ENCODE measurements around the gene ANKRD39.

ANKRD39 gene

DNA sequence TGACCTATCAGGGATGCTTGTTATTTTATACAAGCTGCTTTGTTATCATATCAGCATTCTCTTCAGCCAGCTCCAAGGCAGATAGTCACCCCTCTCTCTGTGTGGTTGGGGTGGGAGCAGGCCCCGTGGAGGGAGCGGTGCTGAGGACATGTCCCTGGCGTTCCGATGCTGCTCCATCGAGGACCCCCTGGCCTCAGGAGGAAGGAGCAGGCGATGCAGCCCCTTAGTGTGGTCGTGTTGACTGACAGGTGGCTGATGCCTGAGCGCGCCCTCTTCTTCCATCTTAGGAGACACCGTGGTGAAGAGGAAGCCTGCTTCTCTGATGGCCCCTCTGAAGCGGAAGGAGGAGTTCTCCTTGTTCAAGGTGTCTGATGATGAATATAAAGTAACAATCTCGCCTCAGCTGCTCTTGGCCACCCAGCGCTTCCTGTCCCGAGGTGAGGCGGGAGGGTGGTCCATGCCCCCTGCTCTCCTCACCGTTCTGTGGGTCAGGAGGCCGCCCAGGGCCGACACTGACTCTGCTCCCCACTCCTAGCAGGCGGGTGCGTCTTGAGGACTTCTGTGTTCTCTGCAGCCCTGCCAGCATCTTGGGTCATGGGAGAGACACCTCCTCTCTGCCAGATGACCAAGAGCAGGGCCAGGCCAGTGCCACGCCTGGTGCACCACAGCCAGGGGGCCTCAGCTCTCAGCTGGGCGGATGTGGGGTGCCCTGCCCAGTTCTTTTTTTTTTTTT is 31.1 kb downstream of the ANKRD39 start:
- no peak for DNase-seq

DNA sequence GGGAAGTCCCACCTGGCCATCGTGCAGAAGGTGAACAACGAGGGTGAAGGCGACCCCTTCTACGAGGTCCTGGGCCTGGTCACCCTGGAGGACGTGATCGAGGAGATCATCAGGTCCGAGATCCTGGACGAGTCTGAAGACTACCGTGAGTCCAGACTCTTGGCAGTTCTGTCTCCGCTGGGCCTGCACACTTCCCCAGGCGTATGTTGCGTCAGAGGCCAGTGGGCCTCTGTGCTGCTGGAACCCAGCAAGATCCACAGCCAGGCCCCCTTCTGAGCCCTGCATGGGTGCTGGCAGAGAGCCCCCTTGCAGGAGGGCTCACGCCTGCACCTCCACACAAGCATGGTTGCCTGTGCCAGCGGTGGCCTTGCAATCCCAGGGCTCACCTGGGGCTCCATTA is 32.8 kb downstream of the ANKRD39 start:
- no peak for DNase-seq

DNA sequence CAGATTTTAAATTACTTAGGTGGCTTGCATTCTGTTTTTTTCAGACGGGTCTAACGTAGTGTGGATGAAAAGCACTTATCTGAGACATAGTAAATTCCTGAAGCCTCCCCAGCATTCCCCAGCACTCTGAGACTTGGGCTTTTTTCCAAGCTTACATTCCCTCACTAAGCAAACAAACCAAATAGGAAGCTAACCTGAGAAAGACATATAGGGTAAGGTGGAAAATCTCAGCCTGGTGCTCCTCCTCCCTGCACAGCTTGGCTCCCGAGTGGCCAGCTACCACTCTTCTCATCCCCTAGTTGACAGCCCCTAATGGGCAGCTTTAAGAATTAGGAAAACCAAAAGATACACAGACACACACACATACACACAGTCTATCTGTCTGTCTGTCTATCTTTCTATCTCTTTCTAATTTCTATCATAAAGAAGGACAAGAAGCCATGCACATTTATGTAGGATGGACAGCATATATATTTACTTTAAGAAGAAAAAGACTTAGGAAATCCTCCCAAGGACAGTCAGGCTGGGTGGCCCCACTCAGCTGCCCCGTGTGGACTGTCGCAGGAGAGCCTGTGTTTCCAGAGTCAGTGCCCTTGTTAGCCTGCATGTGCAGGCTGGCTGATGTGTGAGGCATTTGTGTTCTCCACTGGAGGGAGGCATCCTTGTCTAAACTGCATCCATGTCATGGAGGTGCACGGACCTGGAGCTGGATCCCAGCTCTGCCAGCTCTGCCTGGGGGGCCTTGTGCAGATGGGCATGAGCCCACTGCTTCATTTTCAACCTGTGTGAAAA is 33.5 kb downstream of the ANKRD39 start:
- DNase-seq, result no peak

DNA sequence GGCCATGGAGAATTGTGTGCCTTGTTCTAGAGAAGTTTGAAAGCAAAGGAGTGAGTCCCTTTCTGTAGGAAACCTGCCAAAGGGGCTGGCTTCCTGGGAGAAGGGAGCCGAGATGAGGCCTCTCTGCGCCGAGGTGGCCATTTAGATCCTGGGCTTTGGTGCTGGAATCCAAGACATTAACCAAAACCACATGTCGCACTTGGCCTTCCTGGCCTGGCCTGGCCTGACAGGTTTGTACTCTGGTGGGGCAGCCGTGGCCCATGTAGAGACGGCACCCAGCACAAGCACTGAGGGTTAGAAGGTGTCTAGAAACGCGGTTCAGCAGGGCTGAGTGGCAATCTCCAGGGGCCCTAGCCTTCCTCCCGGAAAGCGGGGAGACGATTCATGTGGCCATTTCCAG is 34.6 kb downstream of the ANKRD39 start:
- DNase-seq, result no peak

DNA sequence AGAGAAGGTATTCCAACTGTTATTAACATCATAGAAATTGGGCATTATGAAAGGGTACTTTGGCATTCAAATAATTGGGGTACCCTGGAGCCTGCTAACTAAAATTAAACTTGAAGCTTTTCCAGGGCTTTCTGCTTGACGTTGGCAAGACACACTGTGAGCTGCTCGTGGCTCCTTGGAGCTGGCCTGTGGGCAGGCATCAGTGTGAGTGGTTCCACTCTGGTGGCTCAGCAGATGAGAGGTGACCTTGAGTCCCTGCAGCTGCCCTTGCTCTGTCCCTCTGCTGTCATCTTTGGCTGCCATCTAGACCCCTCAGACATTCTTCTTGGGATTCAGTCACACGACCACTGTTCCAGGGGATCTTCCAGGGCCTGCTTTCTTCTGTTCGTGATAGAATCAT is 35.0 kb downstream of the ANKRD39 start:
- DNase-seq, result no peak

DNA sequence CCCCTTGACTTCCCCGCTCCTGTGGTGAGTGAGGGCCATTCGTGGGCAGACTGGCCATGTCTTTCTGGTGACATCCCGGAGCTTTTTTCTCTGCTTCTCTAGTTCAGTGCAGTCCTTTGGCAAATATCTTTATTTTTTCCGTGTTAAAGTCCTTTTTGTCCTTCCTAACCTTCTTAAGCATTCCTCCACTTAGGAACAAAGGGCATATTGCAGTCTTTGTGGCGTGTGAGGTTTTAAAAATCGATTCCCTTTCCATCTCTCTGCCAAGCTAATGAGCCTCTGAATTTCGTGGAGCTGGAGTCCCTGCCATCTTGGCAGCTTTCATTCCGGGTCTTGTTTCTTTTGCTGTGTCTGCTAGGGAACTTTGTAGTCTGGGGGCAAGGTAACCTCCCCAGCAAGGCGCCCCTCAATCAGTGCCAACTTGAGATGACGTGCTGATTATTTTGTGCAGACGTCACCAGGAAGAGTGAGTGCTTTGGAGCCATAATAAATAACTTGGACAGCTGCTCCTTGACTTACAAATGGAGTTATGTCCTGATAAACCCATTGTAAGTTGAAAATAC is 36.6 kb downstream of the ANKRD39 start:
- no peak for DNase-seq

DNA sequence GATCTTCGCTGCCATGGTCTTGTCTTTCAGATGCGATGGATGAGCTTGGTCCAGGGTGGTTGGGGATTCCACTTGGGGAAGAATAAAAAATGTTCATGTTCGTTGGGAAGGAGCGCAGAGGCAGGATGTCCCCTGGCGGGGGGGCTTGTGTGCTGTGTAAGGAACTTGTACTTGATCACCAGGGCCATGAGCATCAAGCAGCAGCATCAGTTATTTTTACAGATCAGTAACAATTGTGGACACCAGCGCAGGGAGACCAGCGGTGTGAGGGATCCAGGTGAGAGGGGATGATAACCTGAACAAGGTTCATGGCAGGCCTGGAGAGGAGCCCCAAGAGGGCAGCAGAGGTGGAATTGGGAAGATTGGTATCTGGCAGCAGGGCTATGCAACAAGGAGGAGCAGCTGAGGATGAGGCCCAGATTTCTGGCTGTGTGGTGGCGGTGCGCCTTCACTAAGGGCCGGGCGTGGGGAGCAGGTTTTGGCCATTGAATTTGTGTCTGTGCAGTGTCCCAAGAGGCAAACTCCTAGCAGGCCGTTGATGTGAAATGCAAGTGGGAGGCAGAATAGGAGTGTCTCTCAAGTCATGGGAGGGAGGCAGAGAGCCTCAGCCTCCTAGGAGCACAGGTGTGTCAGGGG is 37.8 kb downstream of the ANKRD39 start:
- no peak for DNase-seq

DNA sequence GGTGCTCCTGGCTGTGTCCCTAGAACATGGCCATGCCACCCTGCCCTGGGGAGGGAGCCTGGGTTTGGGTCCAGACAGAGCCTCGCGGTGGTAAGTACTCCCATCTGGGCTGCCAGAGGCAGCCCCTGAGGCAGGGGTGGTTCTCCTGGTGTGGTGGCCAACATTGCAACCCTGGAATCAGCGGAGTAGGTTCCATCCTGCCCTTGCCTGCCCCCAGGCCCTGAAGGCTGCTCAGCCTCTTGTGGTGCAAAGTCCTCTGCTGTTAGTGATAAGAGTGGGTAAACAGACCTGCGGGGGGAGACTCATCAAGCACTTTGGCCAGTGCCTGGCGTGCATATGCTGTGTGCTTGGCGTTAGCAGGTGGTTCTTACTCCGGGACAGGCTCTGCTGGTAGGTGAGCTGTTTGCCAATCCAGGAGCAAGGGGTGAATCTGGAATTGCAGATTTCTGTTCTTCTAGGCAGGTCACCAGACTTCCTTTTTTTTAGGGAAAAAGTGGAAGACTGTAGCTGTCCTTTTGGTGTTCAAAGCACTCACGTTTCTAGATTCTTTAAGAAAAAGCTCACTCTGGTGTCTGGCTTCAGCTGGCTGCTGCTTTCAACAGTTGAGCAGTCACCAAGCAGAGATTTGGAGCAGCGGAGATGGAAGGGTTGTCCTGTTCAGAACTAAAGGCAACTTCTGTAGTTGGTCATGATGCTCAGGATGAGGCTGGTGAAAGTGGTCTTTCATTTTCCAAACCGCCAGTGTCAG is 38.5 kb downstream of the ANKRD39 start:
- no peak for DNase-seq

DNA sequence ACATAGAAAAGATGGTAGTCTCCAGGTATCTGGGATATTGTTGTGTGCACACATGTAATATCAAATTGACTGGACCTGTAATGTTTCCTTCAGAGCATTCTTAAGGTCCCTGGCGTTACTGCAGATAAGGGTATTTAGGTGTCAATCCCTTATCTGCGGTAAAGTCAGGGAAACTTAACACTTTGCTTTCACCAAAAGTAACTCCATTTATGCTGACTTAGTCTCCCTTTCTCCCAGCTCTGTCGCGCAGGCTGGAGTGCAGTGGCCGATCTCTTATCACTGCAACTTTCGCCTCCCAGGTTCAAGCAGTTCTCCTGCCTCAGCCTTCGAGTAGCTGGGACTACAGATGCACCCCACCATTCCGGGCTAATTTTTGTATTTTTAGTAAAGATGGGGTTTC is 39.9 kb downstream of the ANKRD39 start:
- DNase-seq, result no peak

DNA sequence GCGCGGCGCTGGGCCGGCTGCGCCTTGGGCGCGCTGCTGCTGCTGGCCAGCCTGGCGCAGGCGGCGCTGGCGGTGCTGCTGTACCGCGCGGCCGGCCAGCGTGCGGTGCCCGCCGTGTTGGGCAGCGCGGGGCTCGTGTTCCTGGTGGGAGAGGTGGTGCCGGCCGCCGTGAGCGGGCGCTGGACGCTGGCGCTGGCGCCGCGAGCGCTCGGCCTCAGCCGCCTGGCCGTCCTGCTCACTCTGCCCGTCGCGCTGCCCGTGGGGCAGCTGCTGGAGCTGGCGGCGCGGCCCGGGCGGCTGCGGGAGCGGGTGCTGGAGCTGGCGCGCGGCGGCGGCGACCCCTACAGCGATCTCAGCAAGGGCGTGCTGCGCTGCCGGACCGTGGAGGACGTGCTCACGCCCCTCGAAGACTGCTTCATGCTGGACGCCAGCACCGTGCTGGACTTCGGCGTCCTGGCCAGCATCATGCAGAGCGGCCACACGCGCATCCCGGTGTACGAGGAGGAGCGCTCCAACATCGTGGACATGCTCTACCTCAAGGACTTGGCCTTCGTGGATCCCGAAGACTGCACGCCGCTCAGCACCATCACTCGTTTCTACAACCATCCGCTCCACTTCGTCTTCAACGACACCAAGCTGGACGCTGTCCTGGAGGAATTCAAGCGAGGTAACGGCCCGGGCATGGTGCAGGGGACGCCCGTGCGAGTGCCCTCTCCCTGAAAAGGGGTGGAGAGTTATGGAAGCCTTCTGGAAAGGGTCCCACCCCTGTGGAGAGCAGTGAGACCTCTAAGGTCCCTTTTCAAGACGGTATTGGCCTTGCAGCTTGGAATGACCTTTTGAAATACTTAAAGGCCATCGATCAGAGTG is 40.7 kb downstream of the ANKRD39 start:
- peak in 2 of 4 experiments; percentile 4 to 85 for DNase-seq

DNA sequence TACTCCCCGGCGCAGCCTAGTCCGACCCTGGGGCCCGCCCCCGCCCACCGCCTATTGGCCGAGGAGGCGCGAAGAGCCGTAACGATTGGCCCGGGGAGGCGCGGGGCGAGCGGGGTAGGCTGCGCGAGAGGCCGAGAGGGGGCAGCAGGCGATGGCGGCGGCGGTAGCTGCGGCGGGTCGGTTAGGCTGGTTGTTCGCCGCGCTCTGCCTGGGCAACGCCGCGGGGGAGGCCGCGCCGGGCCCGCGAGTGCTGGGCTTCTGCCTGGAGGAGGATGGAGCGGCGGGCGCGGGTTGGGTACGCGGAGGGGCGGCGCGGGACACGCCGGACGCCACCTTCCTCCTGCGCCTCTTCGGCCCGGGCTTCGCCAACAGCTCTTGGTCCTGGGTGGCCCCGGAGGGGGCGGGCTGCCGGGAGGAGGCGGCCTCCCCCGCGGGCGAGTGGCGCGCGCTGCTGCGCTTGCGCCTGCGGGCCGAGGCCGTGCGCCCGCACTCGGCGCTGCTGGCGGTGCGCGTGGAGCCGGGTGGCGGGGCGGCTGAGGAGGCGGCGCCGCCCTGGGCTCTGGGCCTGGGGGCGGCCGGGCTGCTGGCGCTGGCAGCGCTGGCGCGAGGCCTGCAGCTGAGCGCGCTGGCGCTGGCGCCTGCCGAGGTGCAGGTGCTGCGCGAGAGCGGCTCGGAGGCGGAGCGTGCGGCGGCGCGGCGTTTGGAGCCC is 41.5 kb downstream of the ANKRD39 start, which contains the start of gene CNNM3:
Gene CNNM3, plus strand, starts transcription at position 142 of the 709 bp plus-strand sequence. Its CDS starts 10 bp downstream, at position 152.
- DNase-seq, result peak; percentile 95 to 99 (median 96)

DNA sequence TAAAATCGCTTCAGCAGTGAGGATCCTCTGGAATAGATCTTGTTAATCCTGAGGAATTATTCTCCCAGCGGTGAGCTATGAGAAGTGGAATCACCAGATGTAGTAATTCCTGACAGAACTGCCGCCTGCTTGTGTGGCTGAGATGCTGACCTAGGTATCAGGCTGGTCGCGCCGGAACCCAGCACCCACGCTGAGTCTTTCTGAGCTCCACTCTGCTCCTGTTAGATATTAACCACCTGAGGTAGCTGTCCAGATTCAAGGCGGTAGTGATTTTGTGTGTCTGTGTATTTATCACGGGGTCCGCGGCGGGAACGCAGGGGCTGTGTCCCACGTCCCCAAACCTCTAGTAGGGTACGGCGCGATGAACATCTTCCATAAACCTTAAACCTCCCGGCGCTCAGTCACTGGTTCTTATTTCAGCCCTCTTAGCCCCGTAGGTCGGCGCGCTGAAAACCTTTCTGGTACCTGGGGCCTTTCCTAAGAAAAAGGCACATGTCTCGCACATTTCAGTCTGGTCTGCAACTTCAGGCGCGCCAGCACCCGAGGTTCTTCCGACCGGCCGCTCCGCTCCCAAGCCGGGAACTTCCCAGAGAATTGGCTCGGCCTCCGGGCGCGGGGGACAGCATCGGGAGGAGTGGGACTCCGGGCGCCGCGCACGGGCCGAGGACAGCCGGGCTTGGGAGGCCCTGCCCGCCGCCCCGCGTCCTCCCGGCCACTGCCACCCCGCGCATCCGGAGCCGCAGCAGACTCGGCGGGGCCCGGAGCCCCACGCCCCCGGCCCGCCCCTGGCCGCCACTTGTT is 42.3 kb downstream of the ANKRD39 start:
- DNase-seq, result peak; percentile 5 to 37 (median 28)

DNA sequence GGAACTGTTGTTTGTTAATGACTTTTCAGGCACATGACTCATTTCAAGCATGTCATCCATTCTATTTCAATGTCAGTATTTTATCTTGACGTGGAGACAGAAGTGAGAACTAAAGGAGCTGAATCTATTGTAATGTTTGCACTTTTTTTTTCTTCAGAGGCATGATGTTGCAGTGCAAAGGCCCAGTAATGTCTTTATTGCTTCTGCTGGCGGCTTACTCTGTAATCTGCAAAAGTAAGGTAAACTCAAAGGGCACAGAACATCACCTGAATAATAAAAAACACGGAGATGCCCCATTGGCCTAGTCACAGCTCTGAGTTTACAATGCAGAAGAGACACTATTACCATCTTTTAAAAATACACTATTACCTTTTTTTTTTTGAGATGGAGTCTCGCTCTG is 44.2 kb downstream of the ANKRD39 start:
- no peak for DNase-seq

DNA sequence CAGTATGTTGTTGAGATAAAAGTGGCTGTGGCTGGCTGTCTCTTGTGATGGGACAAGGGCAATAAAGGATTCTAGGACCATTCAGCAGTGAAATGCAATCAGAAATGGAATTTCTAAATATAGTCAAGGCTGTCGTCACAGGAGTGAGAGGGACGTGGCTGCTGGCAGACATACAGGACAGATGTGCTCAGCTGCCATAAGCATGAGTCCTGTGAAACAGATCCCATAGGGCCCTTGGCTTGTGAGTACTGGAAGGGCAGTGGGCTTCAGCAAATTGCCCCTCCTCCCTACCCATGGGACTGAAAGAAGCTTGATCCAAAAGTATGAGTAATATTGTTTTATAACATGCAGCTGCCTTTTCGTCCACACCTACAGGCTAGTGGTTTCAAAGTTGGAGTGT is 45.9 kb downstream of the ANKRD39 start:
- no peak for DNase-seq

DNA sequence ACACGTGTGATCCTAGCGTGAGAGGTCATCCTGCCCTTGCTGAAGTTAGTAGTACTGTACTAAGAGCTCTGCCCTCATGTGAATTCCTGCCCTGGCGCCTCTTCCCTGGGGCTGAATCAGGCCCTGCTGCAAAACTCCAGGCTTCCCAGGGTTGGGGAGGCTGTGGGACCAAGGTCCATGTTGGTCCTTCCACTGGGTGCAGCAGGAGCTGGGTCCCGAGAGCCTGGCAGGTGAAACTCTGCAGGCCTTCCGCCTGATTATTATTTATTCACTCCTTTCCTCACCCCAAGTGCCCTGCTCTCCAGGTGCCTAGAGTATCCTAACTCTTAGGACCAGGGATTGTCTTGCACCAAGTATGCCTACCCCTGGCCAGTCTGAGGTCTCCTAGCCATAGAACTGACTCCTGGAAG is 47.0 kb downstream of the ANKRD39 start:
- DNase-seq, result no peak

DNA sequence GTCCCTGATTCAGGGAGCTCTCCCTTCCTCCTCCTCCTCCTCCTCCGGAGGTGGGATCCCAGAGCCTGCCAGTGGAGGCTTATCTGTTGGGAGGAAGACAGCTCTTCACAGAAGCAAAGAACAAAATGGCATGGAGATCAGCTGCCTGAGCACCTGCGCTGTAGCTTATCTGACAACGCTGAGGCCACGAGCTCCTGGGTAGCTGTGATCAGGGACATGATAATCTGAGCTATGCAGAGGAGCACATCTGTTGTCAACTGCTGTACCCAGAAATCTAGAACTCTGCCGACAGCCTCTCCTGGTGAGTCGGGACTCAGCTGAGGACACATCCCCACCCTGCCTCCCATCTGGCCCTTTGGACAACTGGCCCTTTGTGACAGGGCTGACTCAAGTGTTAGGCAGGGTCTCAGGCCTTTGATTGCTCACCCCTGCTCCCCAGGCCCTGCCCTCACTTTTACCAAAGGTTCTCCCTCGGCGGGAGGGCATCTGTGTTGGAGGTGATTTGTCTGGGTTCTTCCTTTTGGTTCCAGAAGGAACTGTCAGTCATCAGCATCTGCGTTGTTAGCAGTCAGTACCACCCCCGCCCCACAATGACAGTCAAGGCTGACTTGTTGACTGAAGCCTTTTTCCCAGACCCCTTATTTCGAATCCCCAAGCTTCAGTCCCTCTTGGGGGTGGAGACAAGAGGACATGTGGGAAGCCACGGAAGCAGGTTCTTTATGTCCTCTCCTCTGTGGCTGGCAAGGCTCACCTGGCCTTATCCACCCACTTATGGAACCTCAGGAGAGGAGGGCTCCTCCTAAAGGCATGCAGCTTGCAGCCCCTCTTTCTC is 47.6 kb downstream of the ANKRD39 start:
- DNase-seq, result no peak

DNA sequence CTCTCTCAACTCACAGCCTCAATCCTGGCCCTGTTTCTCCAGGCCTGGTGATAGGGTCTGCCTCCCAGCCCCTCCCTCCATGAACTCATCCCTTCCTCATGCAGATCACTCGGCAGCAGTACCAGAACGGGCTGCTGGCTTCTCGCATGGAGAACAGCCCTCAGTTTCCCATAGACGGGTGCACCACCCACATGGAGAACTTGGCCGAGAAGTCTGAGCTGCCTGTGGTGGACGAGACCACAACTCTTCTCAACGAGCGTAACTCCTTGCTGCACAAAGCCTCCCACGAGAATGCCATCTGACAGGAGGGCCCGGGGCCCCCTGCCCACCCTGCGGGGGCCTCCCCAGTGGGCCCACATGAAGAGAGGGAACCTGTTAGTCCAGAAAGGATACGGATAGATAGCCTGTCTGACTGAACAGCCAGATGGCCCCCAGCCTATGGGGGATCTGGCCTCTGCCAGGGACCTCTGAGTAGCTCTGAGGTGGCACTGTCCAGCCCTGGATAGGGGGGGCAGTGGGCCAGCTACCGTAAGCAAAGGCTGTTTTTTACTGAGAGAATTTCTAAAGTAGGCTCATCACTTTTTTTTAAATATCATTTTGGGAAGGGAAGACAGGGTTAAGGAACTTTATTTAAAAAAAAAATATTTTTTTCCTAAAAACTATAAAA is 48.5 kb downstream of the ANKRD39 start:
- no peak for DNase-seq

DNA sequence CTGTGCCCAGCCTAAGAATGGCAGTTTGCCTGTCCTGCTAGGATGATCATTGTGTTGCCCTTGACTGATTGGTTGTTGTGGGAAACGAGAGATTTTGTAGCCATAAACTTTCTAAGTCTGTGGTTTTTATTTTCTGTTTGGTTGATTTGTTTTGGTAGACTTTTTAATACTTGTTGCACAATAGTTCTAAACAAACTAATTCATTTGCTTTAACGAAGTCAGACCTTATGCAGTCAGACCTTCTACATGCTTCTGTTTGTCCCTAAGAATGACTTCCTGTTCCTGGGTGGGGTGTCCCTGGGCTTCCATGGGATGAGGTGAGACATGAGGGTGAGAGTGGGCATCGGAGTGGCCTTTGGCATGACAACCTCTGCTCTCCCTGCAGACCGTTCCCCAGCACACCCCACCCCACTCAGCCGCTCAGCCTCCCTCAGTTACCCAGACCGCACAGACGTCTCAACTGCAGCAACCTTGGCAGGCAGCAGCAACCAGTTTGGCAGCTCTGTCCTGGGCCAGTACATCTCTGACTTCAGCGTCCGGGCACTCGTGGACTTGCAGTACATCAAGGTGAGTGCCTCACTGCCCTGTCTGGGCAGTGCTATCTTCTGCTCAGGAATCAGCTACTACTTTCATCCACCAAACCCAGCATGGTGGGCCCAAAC is 49.5 kb downstream of the ANKRD39 start:
- DNase-seq, result no peak

Measured in suppressor macrophage (primary cell).